Suprapubic skin (tissue), 4 donors: Measurements from ENCODE around the gene TRMU. TPM values are rescaled to one million over a fixed set of nuclear protein-coding genes. Genes with fewer than 3 reads are reported as not detected.

Experiments used
- DNase-seq, 2 donors: peaks; one replicate each; pipeline ENCODE4 v3.0.0-alpha.2; 2019; ENCODE audit warnings: low spot score in 2 of 2
- H3K27ac ChIP-seq: fragments of 200-600 bp; sonication (generic); one replicate; pipeline ENCODE4 v1.5.1; 2019
- H3K27me3 ChIP-seq: fragments of 200-600 bp; sonication (generic); one replicate; pipeline ENCODE4 v1.5.1; 2019
- H3K36me3 ChIP-seq: fragments of 200-600 bp; sonication (generic); one replicate; pipeline ENCODE4 v1.5.1; 2019
- H3K4me1 ChIP-seq: fragments of 200-600 bp; sonication (generic); one replicate; pipeline ENCODE4 v1.5.1; 2019
- H3K4me3 ChIP-seq: fragments of 200-600 bp; sonication (generic); one replicate; pipeline ENCODE4 v1.5.1; 2019; ENCODE audit warnings: mild to moderate bottlenecking
- H3K9me3 ChIP-seq: fragments of 200-600 bp; sonication (generic); one replicate; pipeline ENCODE4 v1.5.1; 2019
- EP300 ChIP-seq: sonication (generic); formaldehyde crosslinking; IDR thresholded peaks from one replicate; pipeline ENCODE4 v1.6.1; 2017; ENCODE audit warnings: antibody characterized with exemption
- POLR2A ChIP-seq, 2 donors: fragments of 450-650 bp; IDR thresholded peaks; one replicate each; pipeline ENCODE4 v1.6.1; 2017; ENCODE audit warnings: antibody characterized with exemption in 2 of 2, mild to moderate bottlenecking in 2 of 2, moderate library complexity in 2 of 2
- POLR2AphosphoS5 ChIP-seq, 3 donors: sonication (generic); formaldehyde crosslinking; IDR thresholded peaks; one replicate each; pipeline ENCODE4 v1.6.1; 2017; ENCODE audit warnings: antibody characterized with exemption in 3 of 3
- WGBS: methylation state at CpG from one replicate; pipeline ENCODE4 v1.1.5; 2018; 5-methylcytosine and 5-hydroxymethylcytosine counted together
- total RNA-seq, 4 donors: library from RNA; depleted of rRNA; stranded (reverse); fragments of >200 nt; gene quantifications; one replicate each; pipeline ENCODE4 v1.1.0, GENCODE V29; 2016
- TF ChIP-seq, protein P1 (sequence below), 2 donors: fragments of 200-600 bp in 1 of 2; fragments of 450-650 bp in 1 of 2; sonication (generic) in 1 of 2; IDR thresholded peaks; one replicate each; pipeline ENCODE4 v1.5.1; 2016 to 2019; ENCODE audit warnings: antibody characterized with exemption in 2 of 2, mild to moderate bottlenecking in 1 of 2, moderate library complexity in 1 of 2

Gene TRMU
- total RNA-seq, 4 donors from 2014 or later, result 28.3 to 109 (median 40.9) TPM

DNA sequence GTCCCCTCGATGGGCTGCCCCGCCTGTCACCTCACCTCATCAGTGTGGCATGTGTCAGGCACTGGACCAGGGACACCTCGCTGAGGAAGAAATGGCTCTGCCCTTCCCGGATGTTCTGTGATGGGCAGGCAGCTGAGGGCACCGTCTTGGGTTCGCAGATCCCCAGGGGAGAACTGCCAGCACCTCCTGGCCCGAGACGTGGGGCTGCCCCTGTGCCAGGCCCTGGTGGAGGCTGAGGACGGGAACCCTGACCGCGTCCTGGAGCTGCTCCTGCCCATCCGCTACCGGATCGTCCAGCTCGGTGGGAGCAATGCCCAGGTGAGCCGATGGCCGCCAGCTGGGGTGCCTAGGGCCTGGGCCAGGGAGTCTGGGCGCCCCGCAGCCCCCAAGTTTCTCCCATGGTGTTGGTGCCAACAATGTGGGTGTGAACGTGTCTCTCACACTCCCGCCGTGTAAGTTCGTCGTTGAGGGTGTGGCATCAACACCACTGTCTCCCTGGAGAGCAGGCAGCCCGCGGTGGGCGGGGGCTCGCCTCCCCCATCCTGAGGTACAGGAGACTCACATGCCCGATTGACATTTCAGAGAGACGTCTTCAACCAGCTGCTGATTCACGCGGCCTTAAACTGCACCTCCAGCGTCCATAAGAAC lies 46.1 kb upstream of the TRMU start:
- 59% methylated on average over 9 of the region's 33 CpGs for WGBS
- Histone ChIP-seq H3K36me3 (peaks cover 44% of the 10 kb centered on the region), H3K9me3 (no peaks in the 10 kb centered on the region), H3K27me3 (no peaks in the 10 kb centered on the region), H3K4me3 (no peak overlapping the region), H3K27ac (no peak overlapping the region), H3K4me1 (peaks cover 48% of the 10 kb centered on the region)
- no peak for DNase-seq
- no peak for TF ChIP-seq EP300
- TF ChIP-seq POLR2A (IDR thresholded peaks at IDR 0.05), result no peak
- TF ChIP-seq, protein P1, sequence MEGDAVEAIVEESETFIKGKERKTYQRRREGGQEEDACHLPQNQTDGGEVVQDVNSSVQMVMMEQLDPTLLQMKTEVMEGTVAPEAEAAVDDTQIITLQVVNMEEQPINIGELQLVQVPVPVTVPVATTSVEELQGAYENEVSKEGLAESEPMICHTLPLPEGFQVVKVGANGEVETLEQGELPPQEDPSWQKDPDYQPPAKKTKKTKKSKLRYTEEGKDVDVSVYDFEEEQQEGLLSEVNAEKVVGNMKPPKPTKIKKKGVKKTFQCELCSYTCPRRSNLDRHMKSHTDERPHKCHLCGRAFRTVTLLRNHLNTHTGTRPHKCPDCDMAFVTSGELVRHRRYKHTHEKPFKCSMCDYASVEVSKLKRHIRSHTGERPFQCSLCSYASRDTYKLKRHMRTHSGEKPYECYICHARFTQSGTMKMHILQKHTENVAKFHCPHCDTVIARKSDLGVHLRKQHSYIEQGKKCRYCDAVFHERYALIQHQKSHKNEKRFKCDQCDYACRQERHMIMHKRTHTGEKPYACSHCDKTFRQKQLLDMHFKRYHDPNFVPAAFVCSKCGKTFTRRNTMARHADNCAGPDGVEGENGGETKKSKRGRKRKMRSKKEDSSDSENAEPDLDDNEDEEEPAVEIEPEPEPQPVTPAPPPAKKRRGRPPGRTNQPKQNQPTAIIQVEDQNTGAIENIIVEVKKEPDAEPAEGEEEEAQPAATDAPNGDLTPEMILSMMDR (IDR thresholded peaks at IDR 0.05), result no peak
- no peak for TF ChIP-seq POLR2AphosphoS5 (IDR thresholded peaks at IDR 0.05)

DNA sequence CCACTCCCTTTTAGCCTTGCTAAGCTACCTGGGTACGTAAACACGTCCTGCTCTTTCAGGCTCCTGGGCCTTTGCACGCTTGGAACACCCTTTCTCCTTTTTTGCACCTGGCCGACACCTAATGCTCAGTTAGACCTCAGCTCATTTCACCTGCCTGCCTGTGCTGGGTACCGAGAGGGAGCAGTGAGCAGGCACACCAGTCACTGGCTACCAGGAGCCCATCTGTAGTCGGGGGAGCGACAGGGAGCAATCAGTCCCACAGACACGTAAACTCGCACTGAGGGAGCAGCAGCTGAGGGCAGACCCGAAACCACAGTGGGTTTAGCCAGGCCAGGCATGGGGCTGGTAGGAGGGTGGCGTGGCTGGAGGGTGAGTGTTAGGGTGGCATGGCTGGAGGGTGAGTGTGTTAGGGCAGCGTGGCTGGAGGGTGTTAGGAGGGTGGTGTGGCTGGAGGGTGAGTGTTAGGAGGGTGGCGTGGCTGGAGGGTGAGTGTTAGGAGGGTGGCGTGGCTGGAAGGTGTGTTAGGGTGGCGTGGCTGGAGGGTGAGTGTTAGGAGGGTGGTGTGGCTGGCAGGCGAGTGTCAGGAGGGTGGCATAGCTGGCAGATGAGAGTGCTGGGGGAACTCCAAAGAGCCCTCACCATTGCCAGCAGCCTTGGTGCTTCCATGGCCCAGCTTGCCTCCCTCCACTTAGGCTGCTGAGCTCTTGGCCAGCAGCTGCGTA lies 45.2 kb upstream of the TRMU start:
- no peak overlapping the region for H3K4me3 ChIP-seq
- H3K9me3 ChIP-seq, result no peaks in the 10 kb centered on the region
- H3K36me3 ChIP-seq, result peaks cover 35% of the 10 kb centered on the region
- H3K27me3 ChIP-seq, result no peaks in the 10 kb centered on the region
- WGBS, result 85% methylated on average over 17 of the region's 17 CpGs
- H3K4me1 ChIP-seq, result peaks cover 49% of the 10 kb centered on the region
- no peak for DNase-seq
- TF ChIP-seq POLR2AphosphoS5 (IDR thresholded peaks at IDR 0.05), result no peak
- TF ChIP-seq, protein P1 (IDR thresholded peaks at IDR 0.05), result no peak
- TF ChIP-seq POLR2A (IDR thresholded peaks at IDR 0.05), result no peak
- no peak for TF ChIP-seq EP300
- no peak overlapping the region for H3K27ac ChIP-seq

DNA sequence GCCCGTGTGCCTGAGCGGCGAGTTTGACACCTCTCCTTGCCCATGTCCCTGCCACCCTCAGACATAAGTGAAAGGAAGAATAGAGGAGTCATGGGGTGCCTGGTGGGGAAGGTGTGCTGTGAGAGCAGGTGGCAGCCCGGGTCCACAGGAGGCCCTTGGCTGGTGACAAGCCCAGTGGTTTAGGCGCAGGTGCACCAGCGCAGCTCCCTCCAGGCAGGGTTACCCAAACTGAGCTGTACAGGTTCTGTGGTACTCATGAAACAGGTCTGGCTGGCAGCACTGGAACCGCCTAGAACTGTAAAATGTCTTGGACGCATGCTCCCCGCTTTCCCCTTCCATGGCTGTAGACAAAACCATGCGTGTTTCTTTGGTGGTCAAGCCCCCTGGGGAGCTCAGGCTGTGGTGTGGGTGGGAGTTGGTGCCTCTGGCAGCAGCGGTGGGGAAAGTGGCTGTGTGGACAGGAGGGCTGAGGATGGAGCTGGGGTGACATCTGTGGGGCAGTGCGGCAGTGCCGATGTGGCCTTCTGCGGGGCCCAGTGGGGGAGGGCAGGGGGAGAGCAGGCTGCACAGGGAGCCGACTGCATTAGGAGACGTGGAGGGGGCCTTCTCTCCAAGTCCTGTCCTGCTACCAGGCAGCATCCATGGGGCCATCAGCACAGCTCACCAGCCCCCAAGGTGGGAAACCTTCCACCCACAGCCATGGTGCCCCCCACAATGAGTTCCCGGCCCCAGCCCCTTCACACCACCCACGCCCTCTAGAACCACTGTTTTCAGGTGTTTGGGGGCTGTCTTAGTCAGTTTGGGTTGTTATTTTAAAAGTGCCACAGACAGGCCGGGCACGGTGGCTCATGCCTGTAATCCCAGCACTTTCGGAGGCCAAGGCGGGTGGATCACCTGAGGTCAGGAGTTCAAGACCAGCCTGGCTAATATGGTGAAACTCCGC lies 44.4 kb upstream of the TRMU start:
- Histone ChIP-seq H3K9me3 (no peaks in the 10 kb centered on the region), H3K4me3 (no peak overlapping the region), H3K27me3 (no peaks in the 10 kb centered on the region), H3K36me3 (peaks cover 29% of the 10 kb centered on the region), H3K27ac (no peak overlapping the region), H3K4me1 (peaks cover 57% of the 10 kb centered on the region)
- no peak for TF ChIP-seq POLR2A (IDR thresholded peaks at IDR 0.05)
- TF ChIP-seq EP300, result no peak
- no peak for TF ChIP-seq POLR2AphosphoS5 (IDR thresholded peaks at IDR 0.05)
- TF ChIP-seq, protein P1 (IDR thresholded peaks at IDR 0.05), result no peak
- WGBS, result 79% methylated on average over 22 of the region's 23 CpGs
- no peak for DNase-seq

DNA sequence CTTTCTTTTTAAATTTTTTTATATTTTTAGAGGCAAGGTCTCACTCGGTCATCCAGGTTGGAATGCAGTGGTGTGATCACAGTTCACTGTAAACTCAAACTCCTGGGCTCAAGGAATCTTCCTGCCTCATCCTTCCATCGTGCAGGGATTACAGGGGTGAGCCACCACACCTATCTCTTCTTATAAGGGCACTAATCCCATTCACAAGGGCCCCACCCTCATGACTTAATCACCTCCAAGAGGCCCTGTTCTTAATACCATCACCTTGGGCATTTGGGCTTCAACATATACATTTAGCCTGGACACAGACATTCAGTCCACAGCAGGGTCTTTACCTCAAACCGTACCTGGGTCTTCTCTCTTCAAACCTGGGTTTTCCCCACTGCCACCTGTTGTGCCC lies 43.3 kb upstream of the TRMU start:
- H3K9me3 ChIP-seq, result no peaks in the 10 kb centered on the region
- no peak overlapping the region for H3K27ac ChIP-seq
- H3K27me3 ChIP-seq, result no peaks in the 10 kb centered on the region
- H3K4me1 ChIP-seq, result peaks cover 60% of the 10 kb centered on the region
- TF ChIP-seq POLR2AphosphoS5 (IDR thresholded peaks at IDR 0.05) (no peak), EP300 (no peak), POLR2A (IDR thresholded peaks at IDR 0.05) (no peak)
- TF ChIP-seq, protein P1 (IDR thresholded peaks at IDR 0.05), result no peak
- no peak overlapping the region for H3K4me3 ChIP-seq
- no peak for DNase-seq
- 93% methylated on average over 3 of the region's 3 CpGs for WGBS
- H3K36me3 ChIP-seq, result peaks cover 21% of the 10 kb centered on the region
